IPS-NIHi7 (cell line): Measurements from ENCODE around the gene GOSR1.
"Not testable (repeated sequence)": the region's sequence is repeated elsewhere in the genome, so short reads cannot be mapped to it uniquely, and the experiment has no call there.

ENCODE experiments used
- DNase-seq: peaks from one replicate; pipeline ENCODE4 v3.0.0; 2012; ENCODE audit warnings: mixed read lengths; ENCODE audit errors: extremely low spot score

Gene GOSR1

GRCh38 chr17:30575648-30576325 lies 98.6 kb downstream of the GOSR1 start:
- not testable (repeated sequence) for DNase-seq

- no peak for DNase-seq
Observed at GRCh38 chr17:30576326-30576861, 99.2 kb downstream of the GOSR1 start.
